DMS53 (cell line): Measurements from ENCODE around the gene KCTD15.

ENCODE experiments used
- DNase-seq: peaks from one replicate; lab custom pipeline; 2025; lab: John Stamatoyannopoulos, UW

The KCTD15 gene

GRCh38 chr19:33771384-33772101, 25.1 kb upstream of the KCTD15 start:
- DNase-seq = peak; percentile 82

DNA sequence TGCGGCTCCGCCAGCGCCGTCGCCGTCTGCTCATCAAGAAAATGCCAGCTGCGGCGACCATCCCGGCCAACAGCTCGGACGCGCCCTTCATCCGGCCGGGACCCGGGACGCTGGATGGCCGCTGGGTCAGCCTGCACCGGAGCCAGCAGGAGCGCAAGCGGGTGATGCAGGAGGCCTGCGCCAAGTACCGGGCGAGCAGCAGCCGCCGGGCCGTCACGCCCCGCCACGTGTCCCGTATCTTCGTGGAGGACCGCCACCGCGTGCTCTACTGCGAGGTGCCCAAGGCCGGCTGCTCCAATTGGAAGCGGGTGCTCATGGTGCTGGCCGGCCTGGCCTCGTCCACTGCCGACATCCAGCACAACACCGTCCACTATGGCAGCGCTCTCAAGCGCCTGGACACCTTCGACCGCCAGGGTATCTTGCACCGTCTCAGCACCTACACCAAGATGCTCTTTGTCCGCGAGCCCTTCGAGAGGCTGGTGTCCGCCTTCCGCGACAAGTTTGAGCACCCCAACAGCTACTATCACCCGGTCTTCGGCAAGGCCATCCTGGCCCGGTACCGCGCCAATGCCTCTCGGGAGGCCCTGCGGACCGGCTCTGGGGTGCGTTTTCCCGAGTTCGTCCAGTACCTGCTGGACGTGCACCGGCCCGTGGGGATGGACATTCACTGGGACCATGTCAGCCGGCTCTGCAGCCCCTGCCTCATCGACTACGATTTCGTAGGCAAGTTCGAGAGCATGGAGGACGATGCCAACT, 24.4 kb upstream of the KCTD15 start:
- no peak for DNase-seq

GRCh38 chr19:33772858-33773180, 23.9 kb upstream of the KCTD15 start:
- DNase-seq = no peak

- DNase-seq = no peak
Measured at GRCh38 chr19:33773704-33774624, 22.7 kb upstream of the KCTD15 start.

DNA sequence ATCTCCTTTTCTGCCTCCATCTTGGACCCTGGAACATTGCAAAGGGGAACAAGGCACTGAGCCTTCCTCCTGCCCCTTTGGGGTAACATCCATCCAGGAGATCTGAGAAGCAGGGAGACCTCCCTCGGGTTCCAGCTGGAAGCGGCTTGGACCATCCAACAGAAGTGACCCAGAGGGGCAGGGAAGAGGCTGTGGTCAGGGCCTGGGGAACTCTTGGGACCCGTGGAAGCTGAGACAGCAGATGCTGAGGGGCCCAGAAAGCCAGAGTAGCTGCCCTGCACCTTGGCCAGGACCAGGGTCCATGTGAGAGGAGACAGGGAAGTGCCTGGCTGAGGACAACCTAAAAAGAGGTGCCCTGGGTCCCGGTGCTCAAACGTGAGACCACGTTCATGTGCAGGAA, 21.9 kb upstream of the KCTD15 start:
- DNase-seq = no peak

DNA sequence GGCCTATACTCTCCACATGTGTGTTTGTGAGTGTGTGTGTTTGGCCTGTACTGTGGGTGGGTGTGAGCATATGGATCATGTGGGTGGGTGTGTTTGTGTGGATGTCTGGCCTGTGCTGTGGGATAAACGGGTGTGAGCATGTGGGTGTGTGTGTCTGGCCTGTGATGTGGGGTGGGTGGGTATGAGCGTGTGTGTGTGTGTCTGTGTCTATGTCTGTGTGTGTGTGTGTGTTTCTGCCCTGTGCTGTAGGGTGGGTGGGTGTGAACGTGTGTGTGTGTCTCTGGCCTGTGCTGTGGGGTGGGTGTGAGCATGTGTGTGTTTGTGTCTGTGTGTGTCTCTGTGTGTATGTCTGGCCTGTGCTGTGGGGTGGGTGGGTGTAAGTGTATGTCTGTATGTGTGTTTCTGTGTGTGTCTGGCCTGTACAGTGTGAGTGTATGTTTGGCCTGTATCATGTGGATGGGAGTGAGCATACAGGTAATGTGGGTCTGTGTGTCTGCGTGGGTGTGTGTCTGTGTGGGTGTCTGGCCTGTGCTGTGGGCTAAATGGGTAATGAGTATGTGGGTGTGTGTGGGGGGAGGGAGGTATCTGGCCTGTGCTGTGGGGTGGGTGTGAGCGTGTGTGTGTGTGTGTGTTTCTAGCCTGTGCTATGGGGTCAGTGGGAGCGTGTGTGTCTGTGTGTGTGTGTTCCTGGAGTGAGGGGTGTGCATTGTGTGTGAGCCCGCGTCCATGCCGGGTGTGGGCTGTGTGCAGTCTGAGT, 20.8 kb upstream of the KCTD15 start:
- DNase-seq = no peak

- no peak for DNase-seq
Measured at GRCh38 chr19:33777351-33777750, 19.3 kb upstream of the KCTD15 start.

DNA sequence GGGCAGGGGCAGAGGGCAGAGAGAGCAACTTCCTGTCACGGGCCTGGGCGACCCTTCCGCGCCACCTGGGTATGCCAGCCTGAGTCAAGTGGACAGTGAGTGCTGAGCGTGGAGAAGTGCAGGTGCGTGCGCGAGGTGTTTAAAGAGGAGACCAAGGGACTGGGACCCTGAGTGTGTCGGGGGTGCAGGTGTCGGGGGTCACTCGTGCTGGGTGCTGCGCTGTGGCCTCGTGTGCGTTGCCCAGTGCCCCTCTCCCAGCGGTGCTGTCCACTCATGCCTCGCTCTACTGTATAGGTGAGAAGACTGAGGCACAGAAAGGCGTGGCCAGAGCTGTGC, 18.9 kb upstream of the KCTD15 start:
- no peak for DNase-seq

- peak; percentile 79 for DNase-seq
Measured at GRCh38 chr19:33778089-33778791, 18.4 kb upstream of the KCTD15 start.

DNA sequence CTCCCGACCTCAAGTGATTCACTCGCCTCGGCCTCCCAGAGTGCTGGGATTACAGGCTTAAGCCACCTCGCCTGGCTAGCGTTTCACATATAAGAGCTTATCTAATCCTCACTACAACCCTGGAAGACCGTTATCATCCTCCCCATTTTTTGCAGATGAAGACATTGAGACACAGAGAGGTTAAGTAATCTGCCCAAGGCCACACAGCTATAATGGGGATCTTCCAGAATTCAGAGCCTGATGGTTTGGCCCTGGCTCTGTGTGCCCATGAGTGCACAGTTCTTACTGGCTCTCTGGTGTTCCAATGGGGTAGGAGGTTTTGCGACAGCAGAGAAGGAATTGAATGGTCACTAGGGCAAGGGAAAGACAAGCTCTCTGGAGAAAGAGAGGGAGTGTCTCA, 16.8 kb upstream of the KCTD15 start:
- DNase-seq = no peak

- DNase-seq = no peak
Measured at GRCh38 chr19:33780251-33780650, 16.4 kb upstream of the KCTD15 start.

GRCh38 chr19:33780746-33781145, 15.9 kb upstream of the KCTD15 start:
- DNase-seq = no peak

GRCh38 chr19:33781415-33781935, 15.2 kb upstream of the KCTD15 start:
- no peak for DNase-seq

- DNase-seq = no peak
Measured at GRCh38 chr19:33781996-33782395, 14.7 kb upstream of the KCTD15 start.

- no peak for DNase-seq
Measured at GRCh38 chr19:33784432-33784831, 12.2 kb upstream of the KCTD15 start.

DNA sequence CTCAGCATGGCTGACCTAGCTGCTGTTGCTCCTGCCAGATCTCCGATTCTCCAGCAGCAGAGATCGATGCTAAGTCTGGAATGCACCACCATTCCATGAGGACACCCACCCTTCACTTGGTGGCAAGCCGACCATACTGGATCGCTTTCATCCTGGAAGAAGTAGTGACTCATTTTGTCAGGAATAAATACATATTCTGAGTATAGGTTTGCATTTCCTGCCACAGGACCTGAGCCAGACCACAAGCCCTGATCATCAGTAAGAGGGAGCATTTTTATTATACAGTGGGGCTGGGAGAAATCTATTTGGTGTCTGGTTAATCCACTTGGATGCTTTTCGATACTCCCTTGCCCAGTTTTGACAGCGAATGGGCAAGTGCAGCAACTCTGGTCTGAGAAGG, 10.9 kb upstream of the KCTD15 start:
- no peak for DNase-seq

- no peak for DNase-seq
Measured at GRCh38 chr19:33788676-33789075, 8.0 kb upstream of the KCTD15 start.

- no peak for DNase-seq
Measured at GRCh38 chr19:33789344-33789743, 7.3 kb upstream of the KCTD15 start.

DNA sequence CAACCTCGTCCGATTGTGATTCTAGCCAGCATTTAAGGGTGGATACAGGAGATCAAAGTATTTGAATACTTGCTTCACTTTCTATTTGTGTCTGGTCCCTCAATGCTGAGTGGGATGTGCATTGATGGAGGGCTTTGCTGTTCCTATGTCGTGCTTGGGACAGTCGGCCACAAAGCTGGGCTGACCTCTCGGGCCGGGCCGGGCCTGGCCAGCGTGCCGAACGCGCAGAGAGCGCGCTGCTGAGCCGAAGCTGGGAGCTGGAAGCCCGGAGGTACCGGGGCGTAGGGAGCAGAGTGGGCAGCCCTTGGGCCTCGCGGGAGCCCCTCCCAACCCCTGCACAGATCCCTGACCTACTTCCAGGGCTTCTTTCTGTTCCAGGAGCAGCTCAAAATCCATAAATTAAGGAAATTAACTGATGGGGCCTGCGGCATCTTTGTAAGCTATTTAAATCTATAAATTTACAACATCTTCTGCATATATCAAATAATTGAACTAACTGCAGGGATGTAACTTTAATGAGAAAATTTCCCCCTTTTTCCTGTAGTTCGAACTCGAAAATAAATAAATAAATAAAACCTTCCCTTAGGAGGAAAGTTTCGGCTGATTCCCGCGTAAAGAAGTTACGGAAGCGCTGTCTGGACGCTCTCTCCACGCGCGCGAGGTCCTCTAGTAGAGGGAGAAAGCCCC, 1.8 kb upstream of the KCTD15 start:
- no peak for DNase-seq

DNA sequence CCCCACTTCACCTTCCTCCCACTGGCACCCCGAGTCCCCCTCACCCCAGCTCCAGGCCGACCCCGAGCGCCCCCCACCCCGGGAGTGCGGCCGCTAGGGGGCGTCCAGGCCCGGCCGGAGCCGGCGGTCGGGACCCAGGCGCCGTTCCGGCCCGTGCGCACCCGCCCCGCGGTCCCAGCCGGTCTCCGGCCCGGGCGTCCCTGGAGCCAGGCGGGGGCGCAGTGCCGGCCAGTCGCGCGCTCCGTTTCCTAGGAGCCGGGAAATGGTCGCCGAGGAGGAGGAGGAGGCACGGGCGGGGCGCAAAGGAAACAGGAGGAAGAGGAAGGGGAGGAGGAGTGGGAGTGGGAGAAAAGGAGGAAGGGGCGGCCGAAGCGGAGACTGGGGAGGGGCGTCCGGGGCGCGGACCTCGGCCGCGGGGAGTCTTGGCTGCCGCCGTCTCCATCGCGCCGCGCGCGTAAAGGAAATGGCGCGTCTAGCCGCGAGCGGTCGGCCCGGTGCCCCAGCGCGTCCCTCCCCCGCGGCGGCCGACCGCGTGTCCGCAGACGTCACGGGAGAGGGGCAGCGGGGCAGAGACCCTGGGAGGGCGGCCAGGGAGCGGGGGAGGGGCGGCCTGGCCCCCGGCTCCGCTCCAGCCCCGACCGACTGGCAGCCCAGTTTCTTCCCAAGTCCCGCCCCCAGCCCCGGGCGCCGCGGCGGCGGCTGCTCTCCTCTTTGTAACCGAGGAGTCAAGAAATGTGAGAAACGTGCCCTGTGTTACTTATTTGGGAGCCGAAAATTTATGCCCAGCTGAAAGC, 1.1 kb upstream of the KCTD15 start:
- DNase-seq = no peak
